GM18861 (cell line): Measurements from ENCODE around the gene CRADD.
"Not testable (repeated sequence)": the region's sequence is repeated elsewhere in the genome, so short reads cannot be mapped to it uniquely, and the experiment has no call there.

ENCODE experiments used
- ATAC-seq: cut with Tn5 transposase; IDR thresholded peaks from one replicate; pipeline ENCODE4 v1.9.1; 2021; ENCODE audit not compliant: unreplicated experiment

CRADD gene

GRCh38 chr12:93677195-93678064 lies at the start of gene CRADD:
Gene CRADD (plus strand): TSS chr12:93677375.
- peak; percentile 93 for ATAC-seq

- ATAC-seq = no peak
Measured at GRCh38 chr12:93632383-93632782, 44.8 kb upstream of the CRADD start.

GRCh38 chr12:93634416-93634815 lies 42.8 kb upstream of the CRADD start:
- no peak for ATAC-seq

GRCh38 chr12:93636708-93637107 lies 40.5 kb upstream of the CRADD start:
- ATAC-seq = no peak

GRCh38 chr12:93638095-93638494 lies 39.1 kb upstream of the CRADD start:
- no peak for ATAC-seq

DNA sequence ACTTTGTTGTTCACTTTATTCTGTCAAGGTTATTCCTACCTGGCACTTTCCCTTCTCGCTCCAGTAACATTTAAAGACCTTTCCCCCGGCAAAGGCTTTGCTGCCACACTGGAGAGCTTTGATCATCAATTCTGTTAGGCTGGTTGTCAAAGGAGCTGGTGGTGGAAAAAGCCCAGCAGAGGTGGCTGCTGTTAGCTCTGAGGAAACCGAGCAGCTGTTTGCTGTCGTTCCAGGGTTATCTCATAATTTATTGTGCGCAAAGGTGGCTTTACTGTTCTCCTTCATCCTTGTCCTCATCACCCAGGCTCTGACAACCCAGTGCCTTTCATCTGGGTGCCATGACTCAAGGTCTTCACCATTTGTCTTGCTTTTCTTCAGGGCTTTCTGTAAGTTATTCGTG lies 38.2 kb upstream of the CRADD start:
- no peak for ATAC-seq

DNA sequence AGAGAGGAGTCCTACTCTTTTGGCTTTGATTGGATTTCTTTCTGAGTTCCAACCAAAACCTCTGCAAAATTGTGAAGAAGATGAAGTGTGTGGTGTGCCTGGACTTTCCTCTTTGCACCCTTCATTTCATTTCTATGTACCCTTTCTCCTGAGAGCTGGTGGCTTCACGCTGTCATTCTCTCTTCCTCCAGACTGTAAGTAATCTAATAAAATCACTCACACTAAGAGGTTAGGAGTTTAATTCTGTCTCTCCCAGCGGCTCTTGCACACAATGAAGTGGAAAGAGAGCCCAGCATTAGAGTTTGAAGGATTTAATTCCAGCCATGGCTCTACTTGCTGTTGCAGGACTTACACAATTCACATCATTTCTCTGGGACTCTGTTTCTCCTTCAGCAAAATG lies 37.8 kb upstream of the CRADD start:
- ATAC-seq = no peak

- not testable (repeated sequence) for ATAC-seq
Measured at GRCh38 chr12:93641380-93641779, 35.8 kb upstream of the CRADD start.

DNA sequence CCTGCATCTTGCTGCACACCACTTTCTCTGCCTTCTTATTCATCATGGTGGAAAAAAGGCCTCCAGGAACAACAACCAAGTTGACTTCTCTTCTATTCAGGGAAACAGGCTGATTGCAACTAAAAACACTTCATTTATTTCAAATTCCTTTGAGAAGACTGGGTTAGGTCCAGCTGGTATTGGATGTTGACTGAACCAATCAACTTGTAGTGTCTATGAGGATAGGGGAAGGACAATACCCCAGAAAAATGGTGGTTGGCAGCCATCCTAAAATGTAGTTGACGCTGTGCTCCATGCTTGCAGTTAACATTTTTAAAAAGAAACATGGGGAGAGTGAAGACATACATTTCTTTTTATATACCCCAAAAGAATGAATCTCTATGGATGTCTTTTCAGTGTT lies 34.4 kb upstream of the CRADD start:
- ATAC-seq = no peak

GRCh38 chr12:93645702-93646101 lies 31.5 kb upstream of the CRADD start:
- ATAC-seq = no peak

DNA sequence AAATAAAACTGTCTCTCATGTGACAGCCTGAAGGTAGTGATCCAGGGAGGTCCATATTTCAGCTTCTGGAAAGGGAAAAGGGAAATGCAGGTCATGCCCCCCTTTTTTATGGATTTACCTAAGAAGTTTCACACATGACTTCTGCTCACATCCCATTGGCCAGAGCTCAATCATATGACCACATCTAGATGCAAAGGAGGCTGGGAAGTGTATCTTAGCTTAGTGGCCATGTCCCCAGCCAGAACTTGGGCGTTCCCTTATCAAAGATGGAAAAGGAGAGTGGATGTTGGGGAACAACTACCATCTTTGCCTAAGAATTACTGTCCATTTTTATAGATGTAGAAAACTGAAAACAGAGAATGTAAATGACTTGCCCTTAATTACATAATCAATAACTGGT lies 26.5 kb upstream of the CRADD start:
- no peak for ATAC-seq

GRCh38 chr12:93653079-93653478 lies 24.1 kb upstream of the CRADD start:
- ATAC-seq = peak; percentile 93

GRCh38 chr12:93653712-93654111 lies 23.5 kb upstream of the CRADD start:
- ATAC-seq = no peak

- ATAC-seq = no peak
Measured at GRCh38 chr12:93654421-93654820, 22.8 kb upstream of the CRADD start.

- ATAC-seq = no peak
Measured at GRCh38 chr12:93657071-93657470, 20.1 kb upstream of the CRADD start.

- no peak for ATAC-seq
Measured at GRCh38 chr12:93661021-93661420, 16.2 kb upstream of the CRADD start.

DNA sequence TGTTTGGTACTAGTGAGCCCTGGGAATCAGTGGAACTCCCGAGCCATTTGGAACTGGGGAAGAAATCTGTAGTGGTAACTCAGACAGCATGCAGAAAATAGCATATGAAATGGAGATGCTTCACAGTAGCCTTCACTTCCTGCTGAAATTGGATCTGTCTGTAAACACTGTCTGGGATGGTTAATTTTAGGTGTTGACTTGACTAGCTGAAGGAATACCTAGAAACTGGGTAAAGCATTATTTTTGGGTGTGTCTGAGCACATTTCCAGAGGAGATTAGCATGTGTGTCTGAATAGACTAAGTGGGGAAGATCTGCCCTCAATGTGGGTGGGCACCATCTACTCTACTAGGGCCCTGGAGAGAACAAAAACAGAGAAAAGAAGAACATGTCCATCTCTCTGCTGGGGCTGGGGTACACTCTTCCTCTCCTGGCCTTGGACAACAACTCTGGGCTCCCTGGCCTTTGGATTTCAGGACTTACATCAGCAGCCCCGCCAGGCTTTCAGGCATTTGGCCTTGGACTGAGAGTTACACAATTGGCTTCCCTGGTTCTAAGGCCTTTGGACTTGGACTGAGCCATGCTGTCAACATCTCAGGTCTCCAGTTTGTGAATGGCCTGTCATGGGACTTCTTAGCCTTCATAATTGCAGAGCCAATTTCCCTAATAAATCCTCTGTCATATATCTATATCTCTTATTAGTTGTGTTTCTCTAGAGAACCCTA lies 14.0 kb upstream of the CRADD start:
- ATAC-seq = no peak

DNA sequence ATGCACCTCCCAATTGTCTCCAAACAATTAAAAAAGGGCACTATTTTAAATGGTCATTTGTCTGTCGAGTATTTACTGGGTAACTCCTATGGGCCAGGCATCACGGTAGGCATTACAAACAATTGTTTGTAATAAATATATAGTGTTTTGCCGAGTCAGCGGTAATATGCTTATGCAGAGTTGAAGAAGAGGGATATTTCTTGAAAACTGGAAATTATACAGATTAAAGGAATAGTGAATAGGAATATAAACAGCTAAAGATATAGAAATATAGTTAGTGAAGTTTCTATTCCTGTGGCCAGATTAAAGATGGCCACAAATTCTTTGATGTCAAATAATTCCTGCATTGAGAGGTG lies 13.5 kb upstream of the CRADD start:
- no peak for ATAC-seq

- no peak for ATAC-seq
Measured at GRCh38 chr12:93664573-93665138, 12.5 kb upstream of the CRADD start.

GRCh38 chr12:93667672-93668071 lies 9.5 kb upstream of the CRADD start:
- no peak for ATAC-seq

- ATAC-seq = peak; percentile 75
Measured at GRCh38 chr12:93668919-93669418, 8.2 kb upstream of the CRADD start.

- ATAC-seq = no peak
Measured at GRCh38 chr12:93669452-93669851, 7.7 kb upstream of the CRADD start.
